Muscle of arm (tissue), 12 donors: ENCODE data around the gene ATRIP. TPM values are rescaled to one million over a fixed set of nuclear protein-coding genes. Genes with fewer than 3 reads are reported as not detected.

ENCODE experiments used
- DNase-seq: peaks from one replicate; pipeline ENCODE4 v3.0.0-alpha.2; 2013
- polyA plus RNA-seq, 12 donors: library from polyadenylated mRNA; unstranded; fragments of 120-200 nt; gene quantifications; one replicate each; pipeline ENCODE4 v1.2.1, GENCODE V29; 2013; ENCODE audit not compliant: insufficient read length in 12 of 12

ATRIP gene
- polyA plus RNA-seq, 12 donors: 7.4 to 13.6 (median 8.7) TPM; not detected in 1

DNA sequence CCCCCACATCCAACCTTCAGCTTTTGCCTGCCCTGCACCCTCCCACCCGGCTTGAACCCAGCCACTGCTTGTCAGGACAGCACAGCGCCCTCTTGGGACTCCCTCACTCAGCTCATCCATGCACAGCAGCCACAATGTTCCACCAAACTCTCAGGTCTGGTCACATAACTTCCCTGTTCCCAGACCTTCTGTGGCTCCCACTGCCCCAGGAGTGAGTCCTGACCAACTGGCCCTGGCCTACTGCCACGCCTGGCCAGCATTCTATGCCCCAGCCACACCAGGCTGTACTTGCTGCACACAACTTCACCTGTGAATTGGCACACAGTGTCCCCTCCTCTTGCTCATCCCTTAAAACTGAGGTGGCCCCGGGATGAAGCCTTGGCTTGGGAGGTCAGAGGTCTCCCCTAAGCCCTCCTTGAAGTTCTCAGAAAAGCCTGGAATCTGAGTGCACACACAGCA, 37.7 kb upstream of the ATRIP start:
- no peak for DNase-seq

DNA sequence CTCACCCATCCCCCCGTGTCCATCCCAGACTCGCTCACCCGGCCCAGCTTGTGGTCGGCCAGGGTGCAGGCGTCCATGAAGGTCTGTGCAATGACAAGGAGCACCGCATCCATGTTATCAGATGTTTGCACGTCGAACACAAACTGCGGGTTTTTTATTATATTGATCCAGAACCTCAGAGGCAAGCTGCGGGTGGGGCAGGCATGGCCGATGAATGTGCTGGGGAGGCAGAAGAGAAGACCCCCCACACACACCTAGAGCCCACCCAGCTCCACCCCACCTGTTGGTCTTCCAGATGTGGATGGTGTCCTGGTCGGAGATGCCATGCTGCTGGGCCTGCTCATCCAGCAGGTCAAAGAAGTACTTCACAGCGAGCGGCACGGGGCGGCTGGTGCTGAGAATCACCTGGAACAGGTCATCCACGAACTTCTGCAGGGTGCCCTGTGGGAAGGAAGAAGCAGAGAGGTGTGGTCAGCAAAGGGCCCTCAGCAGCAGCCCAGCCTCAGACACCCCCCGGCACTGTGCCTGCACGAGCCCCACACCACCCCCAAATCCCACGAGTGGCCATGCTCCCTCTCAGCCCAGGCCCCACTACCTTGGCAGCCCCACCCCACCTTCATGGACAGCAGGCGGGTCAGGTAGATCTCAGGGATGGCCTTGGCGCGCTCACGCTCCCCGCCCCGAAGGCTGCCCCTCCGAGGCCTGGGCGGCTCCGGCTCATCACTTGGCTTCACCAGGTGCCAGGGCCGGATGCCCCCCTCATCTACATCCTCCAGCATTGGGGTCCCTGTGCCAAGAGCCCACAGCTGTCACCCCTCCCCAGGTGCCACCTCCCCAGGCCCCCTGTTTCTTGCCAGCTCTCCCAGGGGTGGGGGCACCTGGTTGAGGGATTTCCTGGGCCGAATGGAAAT, 37.0 kb upstream of the ATRIP start:
- no peak for DNase-seq

DNA sequence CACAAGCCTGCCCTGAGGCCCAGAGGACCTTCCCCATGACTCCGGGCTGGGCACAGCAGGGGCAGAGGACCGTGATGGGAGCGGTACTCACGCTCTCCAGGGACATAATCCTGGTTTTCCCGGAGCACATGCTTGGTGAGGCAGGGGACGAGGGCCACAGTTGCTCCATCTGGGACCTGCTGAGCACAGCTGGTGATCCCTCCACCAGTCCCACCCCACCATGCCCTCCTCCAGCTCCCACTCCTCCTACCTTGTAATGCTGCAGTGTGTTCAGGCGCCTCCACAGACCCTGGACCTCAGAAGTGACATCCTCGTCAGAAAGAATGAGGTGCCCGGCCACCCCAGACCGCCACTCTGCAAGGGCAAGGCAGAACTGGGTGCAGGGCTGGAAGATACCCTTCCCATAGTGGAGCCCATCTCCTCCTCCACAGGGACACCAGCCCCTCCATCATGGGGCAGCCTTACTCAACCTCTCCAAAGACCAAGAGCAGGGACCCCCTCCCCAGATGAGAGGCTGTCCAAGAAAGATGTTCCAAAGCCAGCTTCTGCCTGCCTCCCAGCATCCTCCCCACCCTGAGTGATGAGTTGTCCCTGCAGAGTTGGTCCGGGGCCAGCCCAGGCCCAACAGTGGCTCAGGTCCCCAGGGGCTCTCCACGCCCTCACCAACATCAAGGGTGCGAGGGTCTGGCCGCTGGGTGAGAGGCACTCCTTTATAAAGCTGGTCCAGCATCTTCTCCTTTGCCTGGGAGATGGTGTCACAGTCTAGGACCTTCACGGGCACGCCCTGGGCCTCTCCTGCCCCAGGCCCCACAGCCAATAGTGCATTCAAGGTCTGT, 36.1 kb upstream of the ATRIP start:
- no peak for DNase-seq

DNA sequence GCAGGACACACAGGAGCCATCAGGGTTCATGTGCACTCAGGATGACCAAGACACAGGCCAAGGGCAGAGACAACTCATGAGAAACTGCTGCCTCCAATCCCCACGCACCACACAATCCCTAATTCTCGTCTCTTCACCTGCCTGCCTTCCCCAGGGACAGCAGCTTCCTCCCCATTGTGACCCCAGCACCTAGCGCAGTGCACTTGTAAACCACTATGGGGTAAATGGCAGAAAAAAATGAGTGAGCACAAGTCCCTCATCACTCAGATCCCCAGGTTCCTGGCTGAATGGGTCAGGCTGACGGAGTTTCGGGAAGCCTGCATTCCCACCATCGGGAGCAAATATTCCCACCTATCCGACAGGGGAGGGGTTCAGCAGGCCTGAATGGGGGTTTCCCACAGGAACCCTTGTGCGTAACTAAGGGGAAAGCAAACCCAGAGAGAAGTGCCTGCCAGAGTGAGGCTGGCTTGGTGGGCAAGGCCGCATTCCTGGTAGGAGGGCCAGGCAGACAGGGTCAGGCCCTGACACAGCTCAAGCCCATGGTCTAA, 35.4 kb upstream of the ATRIP start:
- no peak for DNase-seq

DNA sequence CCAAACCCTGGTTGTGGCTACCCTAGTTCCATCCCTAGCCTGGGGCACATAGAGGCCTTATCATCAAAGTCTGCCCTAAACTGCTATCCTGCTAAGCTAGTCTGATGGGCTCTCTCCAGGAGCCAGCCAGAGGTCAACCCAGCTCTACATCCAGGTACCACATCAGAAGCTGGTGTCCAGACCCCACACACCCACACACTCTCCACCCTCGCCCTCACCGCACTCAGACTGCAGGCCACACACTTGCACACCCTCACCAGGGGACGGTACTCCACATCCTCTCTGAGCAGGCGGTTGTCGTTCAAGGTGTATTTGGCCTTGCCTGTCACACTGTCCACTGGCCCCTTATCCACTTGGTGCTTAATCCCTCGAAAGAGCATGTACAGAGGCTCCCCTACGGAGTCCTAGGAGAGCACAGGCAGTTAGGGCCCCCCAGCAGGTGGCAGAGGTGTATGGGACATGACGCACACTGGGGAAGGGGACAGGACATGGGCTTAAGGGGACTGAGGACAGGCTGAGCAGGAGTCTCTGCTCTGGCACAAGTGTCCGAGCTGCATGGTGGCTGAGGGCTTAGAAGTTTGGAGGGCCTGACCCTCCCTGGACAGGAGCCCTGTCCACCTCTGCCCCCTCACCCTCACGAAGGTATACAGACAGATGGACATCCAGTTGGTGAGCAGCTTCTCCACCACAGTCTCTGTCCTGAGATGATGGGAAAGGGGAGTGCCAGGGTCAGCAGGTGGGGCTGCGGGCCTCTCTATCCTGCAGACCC, 34.7 kb upstream of the ATRIP start:
- no peak for DNase-seq

DNA sequence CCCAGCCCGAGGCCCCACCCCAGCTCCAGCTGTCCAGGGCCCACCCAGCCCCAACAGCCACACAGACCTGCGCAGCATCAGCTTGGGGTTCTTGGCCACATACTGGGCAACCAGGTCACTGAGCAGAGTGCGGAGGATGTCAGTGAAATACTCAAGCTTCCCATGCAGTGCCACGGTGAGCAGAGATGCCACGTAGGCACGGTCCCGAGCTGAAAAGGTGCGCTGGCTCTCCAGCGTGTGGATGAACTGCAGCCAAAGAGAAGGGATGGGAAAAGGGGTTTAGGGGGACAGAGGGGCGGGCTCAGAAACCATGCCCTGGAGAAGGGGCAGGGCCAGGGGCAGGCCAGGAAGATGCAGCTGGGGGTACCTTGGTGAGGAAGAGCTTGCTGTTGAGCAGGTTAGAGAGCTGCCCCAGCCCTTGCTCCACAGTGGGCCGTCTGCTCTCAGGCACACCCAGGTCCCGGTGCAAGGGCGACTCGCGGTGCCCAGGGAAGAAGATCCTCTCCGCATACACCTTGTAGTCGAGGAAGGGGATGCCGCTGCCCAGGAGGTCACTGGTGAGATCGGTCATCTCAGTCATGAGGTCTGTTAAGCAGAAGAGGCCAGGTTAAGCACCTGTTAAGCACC, 34.0 kb upstream of the ATRIP start:
- no peak for DNase-seq

DNA sequence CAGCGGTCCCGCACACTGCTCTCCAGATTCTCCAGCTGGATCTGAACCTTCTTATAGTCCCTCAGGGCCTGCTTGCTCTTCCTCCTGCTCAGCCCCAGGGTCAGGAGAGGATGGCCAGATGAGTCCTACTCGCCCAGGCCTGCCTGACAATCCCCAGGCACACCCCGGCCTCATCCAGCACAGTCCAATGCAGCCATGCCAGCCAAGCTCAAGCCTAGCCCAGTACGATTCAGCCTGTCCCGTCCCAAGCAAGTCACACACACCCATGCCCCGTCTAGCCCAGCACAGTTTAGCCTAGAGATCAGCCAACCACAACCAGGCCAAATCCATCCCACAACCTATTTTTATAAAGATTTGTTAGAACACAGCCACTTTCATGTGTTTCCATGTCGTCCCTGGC, 33.5 kb upstream of the ATRIP start:
- no peak for DNase-seq

DNA sequence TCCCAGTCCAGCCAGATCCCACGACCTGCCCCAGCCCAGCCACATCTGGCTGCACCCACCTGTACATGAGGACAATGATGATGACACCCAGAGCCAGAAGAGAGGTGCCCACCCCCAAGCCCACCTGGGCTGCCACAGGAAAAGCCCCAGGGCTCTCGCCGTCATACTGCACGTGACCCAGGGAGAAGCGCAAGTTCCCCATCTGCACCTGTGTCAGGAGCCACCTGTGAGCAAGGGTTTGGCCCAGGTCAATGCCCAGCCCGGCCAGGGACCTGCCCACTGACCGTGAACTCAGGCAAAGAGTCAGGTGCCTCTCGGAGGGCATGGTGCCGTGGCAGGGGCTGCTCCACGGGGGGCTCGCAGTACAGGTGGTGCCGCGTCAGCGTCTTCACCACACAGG, 32.9 kb upstream of the ATRIP start:
- DNase-seq: no peak

DNA sequence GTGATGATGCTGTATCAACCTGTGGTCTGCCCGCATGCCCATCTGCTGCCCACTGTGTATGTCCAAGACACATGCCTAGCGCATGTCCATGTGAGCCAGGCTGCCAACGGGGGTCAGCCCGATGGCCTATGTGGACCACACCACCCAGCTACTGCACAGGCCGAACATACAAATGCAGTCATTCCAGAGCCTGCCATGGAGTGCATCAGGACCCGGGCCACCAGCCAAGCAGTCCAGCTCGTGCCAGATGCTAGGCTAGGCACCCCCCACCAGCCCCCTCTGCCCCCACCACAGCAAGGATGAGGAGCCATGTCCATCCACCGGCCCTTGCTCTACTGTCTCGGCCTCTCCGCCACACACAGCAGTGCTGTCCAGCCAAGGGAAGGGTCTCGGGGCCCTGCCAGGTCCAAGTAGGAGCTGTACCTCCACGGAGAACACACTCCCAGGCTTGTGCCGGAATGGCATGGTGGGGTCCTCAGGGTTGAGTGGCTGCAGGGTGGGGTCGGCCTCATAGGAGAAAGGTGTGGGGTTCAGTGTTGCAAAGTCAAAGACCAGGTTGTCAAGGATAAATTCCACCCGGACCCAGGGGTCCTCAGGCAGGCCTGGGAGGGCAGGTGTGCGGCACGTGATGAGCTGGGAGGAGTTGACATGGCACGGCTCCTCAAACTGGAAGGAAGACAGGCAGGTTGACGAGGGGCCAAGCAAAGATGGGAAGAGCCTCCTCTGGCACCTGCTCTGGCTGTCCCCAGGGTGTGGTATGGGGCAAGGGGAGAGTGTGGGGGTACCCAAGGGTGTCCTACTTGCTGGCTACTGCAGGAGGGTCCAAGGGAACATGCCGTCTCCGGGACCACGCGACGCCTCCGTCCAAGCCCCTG, 31.9 kb upstream of the ATRIP start:
- no peak for DNase-seq

DNA sequence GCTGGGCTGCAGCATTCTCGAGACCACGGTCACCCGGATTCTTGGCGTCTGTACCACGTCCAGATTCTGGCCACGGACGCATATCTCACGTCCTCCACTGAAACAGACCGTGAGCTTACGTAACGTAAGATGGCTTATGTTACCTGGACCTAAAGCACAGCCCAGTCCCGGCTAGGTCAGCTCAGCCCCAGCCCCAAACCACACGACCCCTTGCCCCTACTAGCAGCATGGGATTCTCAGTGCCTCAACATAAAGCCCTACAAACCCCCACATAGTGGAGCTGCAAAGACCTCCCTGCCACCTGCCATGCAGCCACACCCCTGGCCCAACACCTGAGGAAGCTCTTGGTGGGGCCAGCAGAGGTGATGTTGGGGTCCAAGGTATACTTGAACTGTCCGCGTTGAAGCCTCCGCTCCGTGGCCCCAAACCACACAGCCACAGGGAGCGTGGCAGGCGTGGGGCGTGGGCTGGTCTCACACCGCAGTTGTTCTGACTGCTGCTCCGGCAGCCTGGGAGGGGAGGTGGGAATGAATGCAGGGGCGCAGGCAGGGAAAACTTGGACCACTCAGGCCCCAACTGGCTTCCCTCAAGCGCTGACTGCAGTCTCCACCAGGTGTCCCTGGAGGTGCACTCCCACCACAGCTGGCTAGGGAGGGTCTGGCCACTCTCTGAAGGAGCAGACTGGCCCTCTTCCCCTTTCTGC, 31.1 kb upstream of the ATRIP start:
- no peak for DNase-seq

DNA sequence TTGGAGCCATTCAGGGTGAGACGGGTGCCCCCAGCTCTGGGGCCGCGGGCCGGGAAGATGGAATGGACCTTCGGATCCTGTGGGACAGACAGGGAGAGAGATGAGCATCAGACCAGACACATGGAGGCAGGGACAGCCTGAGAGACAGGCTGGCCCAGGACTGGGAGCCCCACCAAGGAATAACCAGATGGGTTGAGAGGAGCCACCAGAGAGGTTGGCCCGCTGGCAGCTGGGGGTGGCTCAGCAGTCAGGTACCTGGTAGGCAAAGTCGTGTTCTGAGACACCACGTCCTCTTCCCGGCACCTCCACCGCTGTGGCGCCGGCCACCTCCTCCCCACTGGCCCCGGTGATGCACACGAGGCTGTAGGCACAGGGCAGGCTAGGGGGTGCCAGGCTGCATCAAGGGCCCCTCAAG, 30.4 kb upstream of the ATRIP start:
- DNase-seq: no peak

DNA sequence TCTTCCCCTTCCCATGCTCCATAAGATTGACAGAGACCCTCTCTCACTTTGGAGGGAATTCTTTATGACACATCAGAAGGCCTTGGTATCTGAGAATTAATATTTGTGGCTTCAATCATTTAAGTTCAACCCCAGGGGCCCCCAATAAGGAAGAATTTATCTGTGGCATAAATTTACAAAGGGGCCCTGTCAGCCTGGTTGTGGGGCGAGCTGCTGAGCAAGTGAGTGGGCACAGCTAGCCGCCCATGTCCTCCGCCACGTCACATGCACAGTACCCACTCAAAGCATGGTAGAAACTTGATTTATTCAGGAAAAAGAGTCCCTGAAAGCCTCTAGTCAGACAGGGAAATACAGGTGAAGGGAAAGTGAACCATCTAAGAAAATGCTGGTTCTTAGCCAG, 30.0 kb upstream of the ATRIP start:
- no peak for DNase-seq

DNA sequence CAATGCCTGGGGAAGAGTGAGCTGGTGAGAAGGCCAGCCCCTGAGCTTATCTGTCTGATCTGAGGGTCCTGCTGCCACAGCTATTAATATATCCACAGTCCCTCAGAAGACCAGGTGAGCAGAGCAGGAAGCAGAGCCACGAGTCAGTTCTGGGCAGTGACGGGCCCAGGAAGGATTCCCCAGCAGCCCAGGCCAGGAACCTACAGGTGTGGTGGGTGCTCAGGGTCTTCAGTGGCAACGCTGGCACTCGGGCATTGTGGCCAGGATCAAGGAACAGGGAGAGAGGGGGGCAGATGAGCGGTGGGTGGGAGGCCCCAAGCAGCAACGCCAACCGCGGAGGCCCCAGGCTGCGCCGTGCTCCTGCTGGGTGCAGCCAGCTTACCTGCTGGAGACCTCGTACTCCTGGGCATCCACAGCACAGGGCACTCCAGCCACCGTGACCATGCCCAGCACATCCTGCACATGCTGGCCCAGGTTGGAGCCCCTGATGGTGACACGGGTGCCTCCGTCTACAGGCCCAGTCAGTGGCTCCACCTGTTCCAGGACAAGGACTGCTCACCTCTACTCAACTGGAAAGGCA, 28.9 kb upstream of the ATRIP start:
- no peak for DNase-seq

DNA sequence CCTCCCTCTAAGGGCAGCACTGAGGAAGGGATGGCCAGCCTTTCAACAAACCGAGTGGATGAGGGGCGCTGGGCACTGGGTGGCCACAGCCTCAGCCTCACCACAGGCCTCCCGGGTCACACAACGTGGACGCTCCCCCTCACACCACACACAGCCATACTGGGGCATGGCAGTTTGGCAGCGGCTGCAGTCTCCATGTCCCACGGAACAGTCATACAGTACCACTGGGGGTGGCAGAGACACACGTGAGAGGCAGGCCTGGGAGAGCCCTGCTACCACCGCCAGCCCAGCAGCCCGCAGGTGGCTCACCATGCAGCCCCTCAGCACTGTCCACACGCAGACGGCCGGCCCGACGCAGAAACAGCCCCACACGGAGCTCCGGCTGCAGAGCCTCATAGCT, 28.4 kb upstream of the ATRIP start:
- no peak for DNase-seq

DNA sequence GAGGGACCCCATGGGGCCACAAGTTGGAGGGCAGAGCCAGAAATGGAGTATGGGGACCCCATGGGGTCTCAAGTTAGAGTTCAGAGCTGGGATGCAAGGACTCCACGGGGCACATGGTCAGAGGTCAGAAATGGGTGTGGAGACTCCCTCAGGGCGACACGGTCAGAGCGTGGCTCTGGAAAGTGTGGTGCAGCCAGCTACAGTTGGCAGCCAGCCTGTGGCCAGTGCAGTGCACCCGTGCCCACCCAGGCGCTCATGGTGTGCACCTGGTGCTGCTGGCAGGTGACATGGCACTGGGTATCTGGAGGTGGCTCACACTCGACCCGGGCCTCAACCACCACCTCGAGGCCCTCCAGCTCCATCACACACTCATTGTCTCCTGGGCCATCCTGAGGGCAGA, 27.9 kb upstream of the ATRIP start:
- no peak for DNase-seq

DNA sequence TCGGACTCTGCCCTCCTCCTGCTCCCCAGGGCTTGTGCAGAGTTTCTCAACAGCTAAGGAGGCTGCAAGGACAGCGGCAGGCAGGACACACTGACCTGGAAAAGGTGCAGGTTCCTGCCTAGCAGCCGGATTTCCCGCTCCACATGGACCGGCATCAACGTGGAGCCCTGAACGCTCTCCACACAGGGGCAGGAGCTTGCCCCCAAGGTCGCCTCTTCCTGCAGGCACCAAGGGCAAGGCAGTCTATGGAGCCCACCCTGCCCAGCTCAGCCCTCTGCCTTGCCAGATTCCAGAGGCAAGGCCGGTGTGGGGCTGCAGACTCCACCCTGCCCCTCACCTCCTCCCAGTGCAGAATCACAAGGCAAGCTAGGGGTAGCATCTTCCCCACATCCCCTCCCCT, 27.4 kb upstream of the ATRIP start:
- DNase-seq: no peak

DNA sequence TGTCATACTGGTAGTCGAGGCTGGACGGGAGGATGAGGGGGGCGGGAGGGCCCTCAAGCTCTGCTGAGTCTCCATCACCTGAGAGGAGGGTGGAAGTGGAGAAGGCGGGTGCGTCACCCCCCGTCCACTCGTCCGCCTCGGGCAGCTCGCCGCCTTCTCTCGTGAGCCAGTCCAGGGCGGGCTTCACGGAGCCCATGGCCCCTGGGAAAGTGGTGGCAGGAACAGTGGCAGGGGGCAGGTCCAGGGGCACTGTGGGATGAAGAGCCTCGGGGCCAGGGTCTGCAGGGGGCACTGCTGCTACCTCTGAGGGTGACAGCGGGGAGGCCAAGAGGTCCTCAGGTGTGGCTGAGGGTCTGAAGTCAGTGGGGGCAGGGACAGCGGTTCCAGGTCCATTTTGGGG, 26.9 kb upstream of the ATRIP start:
- DNase-seq: no peak

DNA sequence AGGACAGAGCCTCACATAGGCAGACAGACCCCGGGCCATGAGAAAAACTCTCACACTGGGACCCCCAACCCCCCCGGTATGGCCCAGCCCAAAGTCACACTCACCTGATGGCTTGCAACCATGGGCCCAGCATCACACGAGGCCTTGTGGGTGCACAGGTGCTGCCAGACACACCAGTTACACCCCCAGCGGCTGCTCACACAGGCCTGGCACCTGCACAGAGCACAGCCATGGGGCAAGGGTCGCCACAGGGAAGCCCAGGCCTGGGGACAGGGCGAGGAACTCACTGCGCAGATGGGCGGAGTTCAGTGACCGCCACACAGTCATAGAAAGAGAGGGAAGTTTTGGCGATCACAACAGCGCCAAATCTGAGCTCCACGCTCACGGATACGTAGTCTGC, 26.0 kb upstream of the ATRIP start:
- no peak for DNase-seq

DNA sequence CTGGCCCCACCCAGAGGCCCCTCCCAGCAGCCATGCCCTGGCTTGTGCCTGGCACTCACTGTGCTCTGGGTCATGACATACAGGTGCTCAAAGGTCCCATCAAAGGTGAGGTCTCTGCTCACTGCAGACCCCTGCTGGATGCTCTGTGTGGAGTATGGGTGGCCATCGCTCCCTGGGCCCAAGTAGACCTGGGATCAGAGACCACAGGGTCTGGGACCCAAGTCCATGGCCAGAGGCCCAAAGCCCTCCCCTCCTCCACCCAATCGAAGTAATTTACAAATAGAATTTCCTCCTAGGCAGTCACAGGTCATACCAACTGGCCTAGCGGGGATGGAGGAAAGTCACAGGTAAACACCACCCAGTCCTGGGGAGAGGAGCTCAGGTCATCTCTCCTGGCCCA, 24.3 kb upstream of the ATRIP start:
- no peak for DNase-seq
